Hippocampal formation (tissue), 2 donors: ENCODE results near the gene ARSK.

Source experiments
- DNase-seq, 2 donors: peaks; one replicate each; lab custom pipeline; 2025; lab: John Stamatoyannopoulos, UW

Gene ARSK

DNA sequence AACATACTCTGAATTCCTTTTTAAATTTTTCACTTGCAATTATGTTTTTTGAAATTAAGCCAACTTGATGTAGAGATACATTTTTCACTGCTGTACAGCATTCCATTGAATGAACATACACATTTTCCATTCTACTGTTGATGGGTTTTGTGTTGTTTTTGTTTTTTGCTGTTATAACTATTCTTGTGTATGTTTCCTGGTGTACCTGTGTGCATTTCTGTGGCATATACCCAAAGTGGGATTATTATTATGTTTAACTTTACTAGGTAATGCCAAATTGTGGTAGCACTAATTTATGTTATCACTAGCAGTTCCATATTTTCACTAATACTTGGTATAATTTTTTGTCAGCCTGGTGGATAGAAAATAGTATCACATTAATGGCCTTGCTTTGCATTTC is 94.4 kb downstream of the ARSK start:
- no peak for DNase-seq

- DNase-seq, result no peak
Observed at GRCh38 chr5:95649842-95650620, 95.1 kb downstream of the ARSK start.

- DNase-seq, result no peak
Observed at GRCh38 chr5:95652849-95653248, 97.9 kb downstream of the ARSK start.

DNA sequence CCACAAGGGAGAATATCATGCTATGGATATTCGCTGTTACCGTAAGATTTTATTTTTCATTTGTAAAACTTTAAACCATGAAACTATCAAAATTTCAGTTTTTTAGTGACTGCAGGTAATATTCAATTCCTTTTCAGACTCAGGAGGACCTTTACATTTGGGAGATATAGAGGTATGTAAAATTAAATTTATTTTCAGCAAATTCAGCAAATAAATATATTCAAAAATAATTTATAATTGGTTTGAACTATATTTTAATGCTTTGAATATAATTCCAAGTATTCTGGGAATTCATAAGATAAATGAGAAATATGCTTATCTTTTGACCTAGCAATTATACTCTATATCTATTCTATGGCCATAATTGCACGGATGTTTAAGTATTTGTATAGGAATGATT is 99.3 kb downstream of the ARSK start:
- no peak for DNase-seq
